Central memory CD4-positive, alpha-beta T cell (primary cell): ENCODE results near the gene PPEF2.

Experiments used
- DNase-seq: peaks from one replicate; pipeline ENCODE4 v3.0.0; 2022

Gene PPEF2

DNA sequence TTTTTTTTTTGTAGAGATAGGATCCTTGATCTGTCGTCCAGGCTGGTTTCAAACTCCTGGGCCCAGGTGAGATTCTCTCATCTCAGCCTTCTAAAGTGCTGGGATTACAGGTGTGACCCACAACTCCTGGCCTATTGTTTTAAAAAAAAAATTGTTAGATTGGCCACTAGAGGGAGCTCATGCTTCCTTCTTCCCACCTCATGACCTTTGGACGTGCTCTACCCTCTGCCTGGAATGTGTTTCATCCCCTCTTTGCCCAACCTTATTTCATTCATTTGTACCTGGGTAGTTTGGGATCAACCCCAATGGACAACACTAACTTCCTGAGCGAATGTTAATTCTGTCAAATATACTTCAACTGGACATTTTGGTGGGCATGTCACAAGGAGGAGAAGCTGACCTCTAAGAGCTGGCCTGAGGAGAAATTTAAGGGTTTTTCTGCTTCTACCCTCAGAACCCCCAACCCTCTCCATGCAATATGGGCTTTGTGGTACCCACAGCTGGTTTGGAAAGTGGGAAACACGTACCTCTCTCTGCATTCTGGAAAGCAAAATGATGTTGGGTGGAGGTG lies 6.4 kb downstream of the PPEF2 start:
- peak; percentile 7 for DNase-seq

- DNase-seq = no peak
Observed at GRCh38 chr4:75892508-75892907, 9.7 kb downstream of the PPEF2 start.

GRCh38 chr4:75891611-75892010 lies 10.6 kb downstream of the PPEF2 start:
- DNase-seq = no peak

- no peak for DNase-seq
Observed at GRCh38 chr4:75889537-75890199, 12.6 kb downstream of the PPEF2 start.

DNA sequence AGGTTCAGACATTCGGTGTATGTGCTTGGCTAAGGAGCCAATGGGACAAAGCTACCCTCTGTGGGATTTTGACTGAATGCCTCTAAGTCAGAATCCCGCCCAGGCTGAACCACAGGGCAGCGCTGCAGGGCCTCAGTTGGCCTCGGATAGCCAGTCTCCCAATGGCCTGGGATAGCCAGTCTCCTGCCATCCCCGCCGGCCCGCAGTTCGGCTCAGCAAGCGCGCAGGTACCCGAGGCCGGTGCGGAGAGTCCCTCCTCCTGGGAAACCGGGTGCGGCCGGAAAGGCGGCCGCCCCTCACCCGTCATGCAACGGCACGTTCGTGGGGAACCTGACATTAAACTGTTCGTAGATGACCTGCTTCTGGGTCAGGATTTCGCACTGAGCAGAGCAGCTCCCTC lies 16.1 kb downstream of the PPEF2 start:
- DNase-seq = no peak

GRCh38 chr4:75881476-75881875 lies 20.8 kb downstream of the PPEF2 start:
- DNase-seq = no peak

DNA sequence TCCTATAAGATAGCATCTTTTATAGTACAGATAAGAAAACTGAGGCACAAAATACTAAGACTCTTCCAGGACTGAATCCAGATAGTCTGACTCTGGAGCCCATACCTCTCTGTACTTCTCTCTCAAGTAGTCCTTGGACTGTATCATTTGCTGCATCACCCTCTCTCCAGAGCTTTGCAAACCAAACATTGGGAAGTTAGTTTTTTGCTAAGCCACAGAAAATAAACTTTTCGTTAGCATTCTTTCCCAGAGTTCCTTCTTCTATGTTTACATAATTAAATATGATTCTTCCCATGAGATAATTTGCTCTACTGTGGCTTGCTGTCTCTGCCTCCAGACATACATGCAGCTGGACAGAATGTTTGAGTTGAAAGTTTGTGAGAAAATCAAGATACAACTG lies 22.0 kb downstream of the PPEF2 start:
- no peak for DNase-seq

DNA sequence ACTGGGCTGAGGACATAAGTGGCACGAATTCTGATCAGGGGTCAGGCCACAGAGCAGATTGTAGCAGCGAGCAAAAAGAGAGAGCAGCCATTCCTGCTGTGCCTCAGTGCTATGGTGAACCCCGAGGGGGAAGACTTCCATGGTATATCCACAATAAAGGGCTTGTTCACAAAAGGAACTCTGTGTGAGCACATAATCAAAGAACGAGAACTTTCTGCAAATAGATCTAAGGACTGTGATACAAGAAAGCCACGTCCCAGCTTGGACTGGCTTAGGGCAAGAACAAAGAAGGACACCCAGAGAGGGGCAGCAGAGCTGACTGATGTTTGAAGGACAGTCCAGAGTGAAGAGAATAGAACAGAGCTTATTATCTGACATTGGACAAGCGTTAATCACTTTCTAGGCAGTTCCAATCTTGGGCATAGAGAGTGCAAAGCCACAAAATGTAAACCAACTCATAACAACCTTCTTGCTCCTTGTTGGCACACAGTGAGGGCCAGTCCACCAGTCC lies 24.0 kb downstream of the PPEF2 start:
- DNase-seq = no peak

- no peak for DNase-seq
Observed at GRCh38 chr4:75876218-75876617, 26.0 kb downstream of the PPEF2 start.

DNA sequence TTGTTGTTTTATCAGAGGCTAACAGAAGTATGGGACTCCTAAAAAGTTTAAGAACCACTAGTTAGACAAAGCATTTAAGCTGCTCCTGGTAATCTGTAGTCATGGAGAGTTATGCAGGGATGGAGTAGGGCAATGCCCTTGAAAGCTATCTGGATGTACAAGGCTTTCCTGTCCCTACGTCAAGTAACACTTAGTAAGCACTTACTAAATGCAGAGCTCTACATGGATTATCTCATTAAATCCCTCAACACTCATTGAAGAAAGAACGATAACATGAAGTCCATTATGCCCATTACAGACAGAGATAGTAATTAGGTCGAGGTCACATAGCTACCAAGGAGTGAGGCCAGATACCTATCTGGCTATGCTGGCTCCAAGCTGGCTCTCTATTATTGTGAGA lies 33.2 kb downstream of the PPEF2 start:
- no peak for DNase-seq

- no peak for DNase-seq
Observed at GRCh38 chr4:75867130-75867529, 35.1 kb downstream of the PPEF2 start.

GRCh38 chr4:75860606-75861005 lies 41.6 kb downstream of the PPEF2 start:
- no peak for DNase-seq

DNA sequence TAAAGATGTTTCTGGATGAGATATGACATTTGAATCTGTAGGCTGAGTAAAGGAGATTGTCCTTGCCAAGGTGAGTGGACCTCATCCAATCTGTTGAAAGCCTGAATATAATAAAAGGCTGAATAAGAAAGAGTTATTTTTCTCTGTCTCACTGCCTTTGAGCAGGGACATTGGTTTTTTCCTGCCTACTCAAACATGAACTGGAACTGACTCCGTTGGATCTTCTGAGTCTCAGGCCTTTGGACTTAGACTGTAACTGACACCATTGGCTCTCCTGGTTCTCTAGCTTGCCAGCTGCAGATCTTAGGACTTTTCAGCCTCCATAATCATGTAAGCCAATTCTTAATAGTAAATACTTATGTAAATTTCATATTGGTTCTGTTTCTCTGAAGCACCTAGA lies 43.5 kb downstream of the PPEF2 start:
- no peak for DNase-seq

- DNase-seq = no peak
Observed at GRCh38 chr4:75849461-75849860, 52.8 kb downstream of the PPEF2 start.

DNA sequence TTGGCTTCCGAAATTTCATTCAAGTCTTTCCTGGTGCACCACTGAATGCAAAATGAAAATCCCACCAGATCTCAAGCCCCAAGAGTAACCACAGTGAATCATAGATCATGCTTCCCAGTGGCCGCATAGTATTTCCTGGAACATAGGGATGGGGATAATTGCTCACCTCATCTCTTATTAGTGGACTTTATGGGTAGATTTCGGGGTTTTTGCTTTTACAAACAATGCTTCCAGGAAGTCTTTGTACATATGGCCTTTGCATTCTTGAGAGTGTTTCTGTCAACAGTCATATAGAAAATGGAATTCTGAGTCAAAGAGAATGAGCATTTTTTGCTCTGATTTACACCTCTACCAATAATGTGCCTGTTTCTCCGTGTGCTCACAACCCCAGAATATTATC lies 53.4 kb downstream of the PPEF2 start:
- DNase-seq = no peak

GRCh38 chr4:75848171-75848760 lies 54.0 kb downstream of the PPEF2 start:
- DNase-seq = peak; percentile 31

- no peak for DNase-seq
Observed at GRCh38 chr4:75845992-75846391, 56.3 kb downstream of the PPEF2 start.

DNA sequence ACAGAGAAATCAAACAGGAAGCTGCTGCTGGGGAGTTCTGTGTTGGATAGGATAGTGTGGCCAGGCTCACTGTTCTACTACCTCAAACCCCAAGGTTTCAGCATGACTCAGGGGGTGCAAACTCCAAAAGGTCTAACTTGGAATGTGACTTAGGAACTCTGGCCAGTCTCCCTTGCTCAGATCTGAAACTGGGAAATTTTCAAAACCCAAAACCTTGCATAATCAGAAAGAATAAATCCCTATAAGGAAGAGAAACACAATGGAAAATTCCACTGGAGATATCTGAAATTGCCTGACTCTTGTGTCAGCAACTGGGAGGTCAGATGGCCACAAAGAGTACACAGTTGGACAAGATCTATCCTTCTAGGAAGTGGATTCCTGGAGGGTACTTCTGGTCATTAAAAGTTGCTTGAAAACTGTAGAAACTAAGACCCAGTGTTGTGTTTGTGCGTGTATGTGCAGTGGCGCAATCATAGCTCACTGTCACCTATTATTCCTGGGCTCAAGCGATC lies 58.0 kb downstream of the PPEF2 start:
- DNase-seq = no peak

- DNase-seq = no peak
Observed at GRCh38 chr4:75843596-75843995, 58.7 kb downstream of the PPEF2 start.

- no peak for DNase-seq
Observed at GRCh38 chr4:75841641-75842520, 60.4 kb downstream of the PPEF2 start.

DNA sequence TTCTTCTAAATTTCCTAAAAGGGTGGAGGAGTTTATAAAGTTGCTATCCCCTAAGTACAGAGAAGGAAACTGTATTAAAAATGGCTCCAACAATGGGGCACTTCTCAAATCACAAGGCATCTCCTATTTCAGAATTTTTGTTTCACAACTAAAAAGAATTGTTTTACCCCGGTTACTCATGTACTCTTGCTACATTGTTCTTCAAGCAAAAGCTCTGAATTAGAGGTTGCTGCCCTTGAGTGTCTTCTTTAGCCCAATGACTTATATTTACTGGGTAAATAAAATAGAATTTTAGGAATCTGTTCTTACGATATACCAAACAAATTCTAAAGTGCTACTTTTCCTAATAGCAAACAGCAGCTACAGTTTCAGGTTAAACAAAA lies 67.5 kb downstream of the PPEF2 start:
- DNase-seq = no peak

DNA sequence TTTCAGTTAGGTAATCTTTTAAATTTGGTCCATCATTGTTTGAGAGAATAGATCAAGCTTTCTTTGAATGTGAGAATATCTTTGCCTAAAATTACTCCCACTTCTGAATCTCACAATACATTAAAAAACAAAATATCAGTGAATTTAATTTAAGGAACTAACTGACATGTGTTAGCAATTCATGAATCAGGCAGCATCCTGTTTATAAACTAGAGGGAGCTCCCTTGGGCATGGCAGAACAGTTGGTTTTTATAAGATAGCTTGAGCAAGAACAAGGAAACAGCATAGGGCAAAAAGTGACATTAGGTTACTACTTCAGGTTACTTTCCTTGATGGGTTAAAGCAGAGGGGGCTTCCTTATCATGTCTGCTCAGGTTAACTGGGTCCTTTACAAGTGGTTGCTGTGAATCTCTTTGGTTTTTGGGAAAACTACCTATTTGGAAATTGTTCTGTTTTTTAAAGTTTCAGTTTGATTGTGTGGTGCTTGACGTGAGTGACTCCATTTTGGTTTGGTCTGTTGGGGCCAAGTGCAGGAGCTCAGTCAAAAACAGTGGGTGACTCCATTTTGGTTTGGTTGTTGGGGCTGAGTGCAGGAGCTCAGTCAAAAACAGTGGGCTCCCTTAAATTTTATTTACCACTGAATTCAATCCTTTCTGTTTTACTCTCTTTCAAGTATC lies 68.0 kb downstream of the PPEF2 start:
- no peak for DNase-seq
